Subcutaneous abdominal adipose tissue (tissue), 5 donors: ENCODE results near the gene FGF12.

ENCODE experiments used
- H3K27ac ChIP-seq: one replicate; pipeline ENCODE4 v1.7.0; 2013; ENCODE audit warnings: low read depth, mild to moderate bottlenecking, inconsistent platforms, low read length, moderate library complexity
- H3K27me3 ChIP-seq, 5 donors: one replicate each; pipeline ENCODE4 v1.7.0; 2013; ENCODE audit warnings: low read length in 5 of 5, inconsistent platforms in 1 of 5; ENCODE audit not compliant: control insufficient read depth in 5 of 5, insufficient read depth in 4 of 5
- H3K36me3 ChIP-seq, 5 donors: one replicate each; pipeline ENCODE4 v1.7.0; 2013; ENCODE audit warnings: low read length in 5 of 5; ENCODE audit not compliant: control insufficient read depth in 5 of 5, insufficient read depth in 5 of 5
- H3K4me1 ChIP-seq, 5 donors: one replicate each; pipeline ENCODE4 v1.7.0; 2013; ENCODE audit warnings: low read length in 5 of 5, mild to moderate bottlenecking in 3 of 5, moderate library complexity in 1 of 5; ENCODE audit not compliant: control insufficient read depth in 5 of 5, insufficient read depth in 5 of 5
- H3K4me3 ChIP-seq, 5 donors: one replicate each; pipeline ENCODE4 v1.7.0; 2013; ENCODE audit warnings: low read length in 5 of 5, low read depth in 1 of 5
- H3K9ac ChIP-seq, 5 donors: one replicate each; pipeline ENCODE4 v1.7.0; 2013; ENCODE audit warnings: low read length in 5 of 5, mild to moderate bottlenecking in 4 of 5, moderate library complexity in 3 of 5
- H3K9me3 ChIP-seq, 5 donors: one replicate each; pipeline ENCODE4 v1.7.0; 2013; ENCODE audit warnings: low read length in 5 of 5; ENCODE audit not compliant: control insufficient read depth in 5 of 5
- donor health status: healthy.
- donor health status: healthy.
- donor health status: healthy.
- donor health status: healthy.
- donor health status: healthy.

Gene FGF12

GRCh38 chr3:192207239-192207638 is 520.1 kb downstream of the FGF12 start:
- Histone ChIP-seq H3K4me3 (no peak overlapping the region), H3K9ac (no peak overlapping the region), H3K36me3 (no peaks in the 10 kb centered on the region), H3K27me3 (no peaks in the 10 kb centered on the region), H3K4me1 (peaks cover 0 to 6% (median 4%) of the 10 kb centered on the region in 5 donors), H3K27ac (no peak overlapping the region), H3K9me3 (no peaks in the 10 kb centered on the region)

DNA sequence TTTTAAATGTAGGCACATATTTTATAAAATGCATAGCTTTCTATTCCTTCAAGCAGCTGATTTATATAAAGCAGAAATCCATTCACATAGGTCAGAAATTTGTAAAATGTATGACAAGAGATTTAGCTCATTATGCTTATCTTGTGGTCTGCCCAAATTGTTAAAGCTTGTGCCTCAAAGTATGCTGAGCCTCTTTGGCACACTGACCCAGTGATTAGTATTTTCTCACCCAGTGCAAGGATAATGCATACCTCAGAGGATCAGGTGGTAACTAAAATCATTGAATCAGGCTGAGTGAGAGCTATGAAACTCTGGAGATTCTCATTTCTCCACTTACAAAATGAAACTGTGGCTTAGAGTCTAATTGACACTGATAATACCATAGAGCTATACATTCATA is 533.3 kb downstream of the FGF12 start:
- H3K4me1 ChIP-seq = no peaks in the 10 kb centered on the region
- no peaks in the 10 kb centered on the region for H3K27me3 ChIP-seq
- no peak overlapping the region for H3K9ac ChIP-seq
- H3K9me3 ChIP-seq = no peaks in the 10 kb centered on the region
- H3K4me3 ChIP-seq = no peak overlapping the region
- H3K36me3 ChIP-seq = no peaks in the 10 kb centered on the region
- no peak overlapping the region for H3K27ac ChIP-seq

DNA sequence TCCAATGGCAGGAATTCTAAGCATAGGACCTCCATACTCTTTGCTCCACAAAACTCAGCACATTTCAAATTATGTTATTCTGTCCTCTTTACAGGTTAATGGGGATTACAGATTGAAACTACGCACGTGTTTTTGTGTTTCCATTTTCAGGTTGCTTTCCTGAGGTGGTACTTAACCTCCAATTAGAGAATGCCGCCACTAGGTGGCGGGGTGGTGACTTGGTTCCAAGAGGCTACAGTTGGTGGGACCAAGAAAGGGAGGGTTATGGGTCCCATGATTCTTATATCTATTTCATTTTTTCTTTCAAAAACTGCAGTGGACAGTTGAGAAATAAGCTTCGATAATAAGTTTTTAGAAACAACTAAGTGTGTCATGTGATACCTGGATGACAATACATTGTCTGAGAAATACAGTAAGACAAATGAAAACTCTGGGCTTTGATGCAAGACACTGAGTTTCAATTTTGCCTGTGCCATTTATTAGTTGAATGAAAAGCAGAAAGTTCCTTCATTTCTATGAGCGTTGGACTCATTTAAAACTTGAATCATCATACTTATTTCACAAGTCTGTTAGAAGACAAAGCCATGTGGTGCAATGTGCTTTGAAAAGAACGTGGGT is 539.0 kb downstream of the FGF12 start:
- Histone ChIP-seq H3K27me3 (no peaks in the 10 kb centered on the region), H3K27ac (no peak overlapping the region), H3K9ac (no peak overlapping the region), H3K4me1 (peaks cover 0 to 13% (median 0%) of the 10 kb centered on the region in 5 donors), H3K9me3 (no peaks in the 10 kb centered on the region), H3K4me3 (no peak overlapping the region), H3K36me3 (no peaks in the 10 kb centered on the region)

GRCh38 chr3:192187485-192188051 is 539.8 kb downstream of the FGF12 start:
- no peaks in the 10 kb centered on the region for H3K9me3 ChIP-seq

GRCh38 chr3:192186498-192186897 is 540.8 kb downstream of the FGF12 start:
- no peaks in the 10 kb centered on the region for H3K36me3 ChIP-seq
- peaks cover 0 to 13% (median 0%) of the 10 kb centered on the region in 5 donors for H3K4me1 ChIP-seq
- H3K9ac ChIP-seq = no peak overlapping the region
- no peaks in the 10 kb centered on the region for H3K27me3 ChIP-seq
- no peak overlapping the region for H3K4me3 ChIP-seq
- H3K9me3 ChIP-seq = no peaks in the 10 kb centered on the region
- no peak overlapping the region for H3K27ac ChIP-seq

More at GRCh38 chr3:192187485-192188051, 539.8 kb downstream of the FGF12 start:
- no peaks in the 10 kb centered on the region for H3K27me3 ChIP-seq
- no peak overlapping the region for H3K4me3 ChIP-seq
- H3K4me1 ChIP-seq = peaks cover 0 to 13% (median 0%) of the 10 kb centered on the region in 5 donors
- no peak overlapping the region for H3K9ac ChIP-seq
- no peak overlapping the region for H3K27ac ChIP-seq
- no peaks in the 10 kb centered on the region for H3K36me3 ChIP-seq

DNA sequence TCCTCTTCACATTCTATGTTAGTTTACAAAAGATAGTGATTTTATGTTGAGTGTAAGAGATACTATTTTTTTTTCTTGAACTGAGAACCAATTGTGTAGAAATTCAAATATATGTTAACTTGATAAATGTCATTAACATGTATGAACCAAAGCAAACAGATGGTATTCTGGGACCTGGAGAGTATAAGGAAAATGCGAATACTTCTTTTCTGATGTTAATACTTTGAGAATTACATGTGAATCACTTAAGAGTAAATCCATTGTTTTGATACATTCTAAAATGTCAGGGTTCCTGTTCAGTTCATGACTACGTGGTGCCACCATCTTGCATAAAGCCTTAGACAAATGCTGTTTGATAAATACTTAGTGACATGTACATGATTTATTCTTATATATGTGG is 541.3 kb downstream of the FGF12 start:
- Histone ChIP-seq H3K9me3 (no peaks in the 10 kb centered on the region), H3K36me3 (no peaks in the 10 kb centered on the region), H3K4me3 (no peak overlapping the region), H3K9ac (no peak overlapping the region), H3K4me1 (peaks cover 0 to 13% (median 0%) of the 10 kb centered on the region in 5 donors), H3K27me3 (no peaks in the 10 kb centered on the region), H3K27ac (no peak overlapping the region)

DNA sequence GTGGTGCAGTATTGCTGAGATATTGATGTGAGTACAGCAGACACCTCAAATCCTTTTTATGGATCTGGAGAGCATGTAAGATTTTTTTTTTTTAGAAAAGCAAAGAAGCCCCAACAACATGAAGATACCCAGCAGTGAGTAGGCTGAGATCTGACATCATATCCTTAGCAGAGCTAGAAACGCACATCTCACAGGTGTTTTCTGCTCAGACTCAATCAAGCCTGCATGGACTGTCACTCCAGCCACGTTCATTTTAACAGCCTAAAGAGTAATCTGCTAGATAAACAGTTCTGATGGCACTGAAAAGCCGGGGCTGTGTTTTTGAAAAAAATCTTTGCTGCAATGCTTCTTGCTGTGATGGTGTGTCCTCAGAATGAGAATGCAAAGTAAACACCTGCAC is 544.2 kb downstream of the FGF12 start:
- H3K4me3 ChIP-seq = no peak overlapping the region
- peaks cover 0 to 13% (median 0%) of the 10 kb centered on the region in 5 donors for H3K4me1 ChIP-seq
- no peaks in the 10 kb centered on the region for H3K9me3 ChIP-seq
- H3K36me3 ChIP-seq = no peaks in the 10 kb centered on the region
- no peak overlapping the region for H3K9ac ChIP-seq
- H3K27ac ChIP-seq = no peak overlapping the region
- H3K27me3 ChIP-seq = no peaks in the 10 kb centered on the region

- H3K4me3 ChIP-seq = no peak overlapping the region
- no peaks in the 10 kb centered on the region for H3K9me3 ChIP-seq
- H3K27me3 ChIP-seq = no peaks in the 10 kb centered on the region
- H3K27ac ChIP-seq = no peak overlapping the region
- H3K36me3 ChIP-seq = no peaks in the 10 kb centered on the region
- no peak overlapping the region for H3K9ac ChIP-seq
- peaks cover 0 to 2% (median 0%) of the 10 kb centered on the region in 5 donors for H3K4me1 ChIP-seq
Observed at GRCh38 chr3:192181151-192181550, 546.2 kb downstream of the FGF12 start.

GRCh38 chr3:192177383-192177782 is 550.0 kb downstream of the FGF12 start:
- no peaks in the 10 kb centered on the region for H3K4me1 ChIP-seq
- peaks cover 0 to 2% (median 0%) of the 10 kb centered on the region in 5 donors for H3K9me3 ChIP-seq
- no peak overlapping the region for H3K9ac ChIP-seq
- H3K4me3 ChIP-seq = no peak overlapping the region
- H3K36me3 ChIP-seq = no peaks in the 10 kb centered on the region
- no peak overlapping the region for H3K27ac ChIP-seq
- H3K27me3 ChIP-seq = no peaks in the 10 kb centered on the region

- Histone ChIP-seq H3K36me3 (no peaks in the 10 kb centered on the region), H3K4me1 (peaks cover 0 to 6% (median 0%) of the 10 kb centered on the region in 5 donors), H3K27me3 (no peaks in the 10 kb centered on the region), H3K9me3 (peaks cover 0 to 2% (median 0%) of the 10 kb centered on the region in 5 donors), H3K27ac (no peak overlapping the region), H3K9ac (no peak overlapping the region), H3K4me3 (no peak overlapping the region)
Observed at GRCh38 chr3:192174283-192174682, 553.1 kb downstream of the FGF12 start.
